K562 (cell line): ENCODE data around the gene MRAS. TPM values are rescaled to one million over a fixed set of nuclear protein-coding genes. Genes with fewer than 3 reads are reported as not detected.

Experiments used
- ATAC-seq: fragments of 200-7000 bp; cut with Tn5 transposase; 3 replicates; pipeline ENCODE4 v1.9.1; 2020; ENCODE audit warnings: moderate library complexity
- BruUV-seq: library from RNA; stranded (reverse); fragments of 400-500 nt; replicated peaks from 2 replicates; lab custom pipeline; 2021; lab: Mats Ljungman, UMichigan
- CTCF ChIA-PET: fragments of 300-600 bp; formaldehyde crosslinking; extraction: SDS; loops from one replicate; lab custom pipeline; 2021; ENCODE audit warnings: low intra/inter-chr PET ratio; lab: Yijun Ruan, JAX
- POLR2A ChIA-PET: fragments of 300-600, 350-650 bp; sonication (Branson Sonifier 250); formaldehyde crosslinking; extraction: SDS; loops from one replicate; lab custom pipeline; 2021; ENCODE audit warnings: antibody characterized with exemption, inconsistent platforms; lab: Yijun Ruan, JAX
- DNase-seq, 4 experiments: peaks; one replicate each; pipeline versions ENCODE4 v3.0.0 to v3.0.0-alpha.2; 2011 to 2018; ENCODE audit warnings: low spot score in 3 of 4, mixed read lengths in 3 of 4; ENCODE audit errors: extremely low read depth in 1 of 4
- FAIRE-seq: peaks from 2 replicates; lab custom pipeline; 2011; peaks lifted over from hg19 to GRCh38; lab: Jason Lieb, UNC
- H2AFZ ChIP-seq: 2 replicates; pipeline ENCODE4 v1.6.0; 2011; ENCODE audit warnings: low read depth, low read length, control low read depth, inconsistent platforms
- H3K27ac ChIP-seq: fragments of 200-600 bp; 3 replicates; pipeline ENCODE4 v1.8.0; 2011; ENCODE audit warnings: low read depth, mild to moderate bottlenecking, control low read depth, inconsistent platforms, low read length, moderate library complexity, mixed read lengths; ENCODE audit errors: extremely low read depth
- H3K27me3 ChIP-seq, 2 experiments: fragments of 300-600 bp in 1 of 2; 2 replicates in 1 of 2; 3 replicates in 1 of 2; pipeline versions ENCODE4 v1.6.0 to v1.8.0; 2011; ENCODE audit warnings: inconsistent platforms in 2 of 2, low read length in 2 of 2, mild to moderate bottlenecking in 1 of 2, mixed read lengths in 1 of 2, moderate library complexity in 1 of 2; ENCODE audit not compliant: control insufficient read depth in 2 of 2, insufficient read depth in 2 of 2
- H3K36me3 ChIP-seq: fragments of 300-600 bp; 3 replicates; pipeline ENCODE4 v1.8.0; 2011; ENCODE audit warnings: mild to moderate bottlenecking, low read length, inconsistent platforms; ENCODE audit not compliant: control insufficient read depth, insufficient read depth
- H3K4me1 ChIP-seq, 2 experiments: fragments of 200-600 bp in 1 of 2; replicated peaks in 1 of 2; 2 replicates in 1 of 2; 3 replicates in 1 of 2; pipeline versions ENCODE4 v1.5.1 to v1.8.0; 2011; ENCODE audit warnings: inconsistent platforms in 2 of 2, low read length in 2 of 2, mild to moderate bottlenecking in 1 of 2, mixed read lengths in 1 of 2, moderate library complexity in 1 of 2; ENCODE audit not compliant: control insufficient read depth in 2 of 2, insufficient read depth in 2 of 2
- H3K4me2 ChIP-seq: 2 replicates; pipeline ENCODE4 v1.6.1; 2011; ENCODE audit warnings: low read length, control low read depth, inconsistent platforms, mixed read lengths; ENCODE audit not compliant: insufficient read depth
- H3K4me3 ChIP-seq: fragments of 200-600 bp; sonication (generic), shearing (Covaris generic); 2 replicates; pipeline ENCODE4 v1.5.1; 2016; ENCODE audit warnings: control low read depth, inconsistent platforms
- H3K79me2 ChIP-seq: fragments of 200-600 bp; 3 replicates; pipeline ENCODE4 v1.8.0; 2011; ENCODE audit warnings: low read length, inconsistent platforms; ENCODE audit not compliant: control insufficient read depth, insufficient read depth
- H3K9ac ChIP-seq, 2 experiments: 2 replicates each; pipeline versions ENCODE4 v1.6.0 to v1.6.1; 2011; ENCODE audit warnings: low read depth in 2 of 2, low read length in 2 of 2, control low read depth in 1 of 2, inconsistent platforms in 1 of 2, mild to moderate bottlenecking in 1 of 2, mixed read lengths in 1 of 2; ENCODE audit not compliant: insufficient read depth in 1 of 2
- H3K9me1 ChIP-seq: one replicate; pipeline ENCODE4 v1.6.0; 2011; ENCODE audit warnings: inconsistent platforms, mild to moderate bottlenecking, low read length, moderate library complexity; ENCODE audit not compliant: control insufficient read depth, insufficient read depth
- H3K9me3 ChIP-seq: replicated peaks from 2 replicates; pipeline ENCODE4 v1.5.1; 2011; ENCODE audit warnings: low read depth, low read length, inconsistent platforms; ENCODE audit not compliant: control insufficient read depth, insufficient read depth
- H4K20me1 ChIP-seq: replicated peaks from 2 replicates; pipeline ENCODE4 v1.6.1; 2011; ENCODE audit warnings: low read length, inconsistent platforms, mixed read lengths; ENCODE audit not compliant: control insufficient read depth, insufficient read depth
- ARID1B ChIP-seq: fragments of 450-650 bp; IDR thresholded peaks from 2 replicates; pipeline ENCODE4 v1.6.1; 2016; ENCODE audit warnings: antibody characterized with exemption, mild to moderate bottlenecking, inconsistent platforms
- BRD9 ChIP-seq: fragments of 450-650 bp; IDR thresholded peaks from 2 replicates; pipeline ENCODE4 v1.6.1; 2018; ENCODE audit warnings: low read depth; ENCODE audit not compliant: partially characterized antibody
- CBX8 ChIP-seq: fragments of 200-600 bp; sonication (generic); IDR thresholded peaks from 2 replicates; pipeline ENCODE4 v1.6.1; 2012; ENCODE audit warnings: borderline replicate concordance, mixed run types, low read depth, mild to moderate bottlenecking, moderate library complexity, mixed read lengths, low read length, control low read depth, inconsistent platforms; ENCODE audit not compliant: poor library complexity, severe bottlenecking; ENCODE audit errors: extremely low read depth
- CHCHD3 ChIP-seq: fragments of 250-450 bp; sonication (Bioruptor Pico); IDR thresholded peaks from 2 replicates; pipeline ENCODE4 v2.1.2; 2022; ENCODE audit warnings: mild to moderate bottlenecking
- ELF2 ChIP-seq: fragments of 250-450 bp; sonication (Bioruptor Pico); IDR thresholded peaks from 2 replicates; pipeline ENCODE4 v1.5.0; 2021; ENCODE audit warnings: mild to moderate bottlenecking
- FOXJ3 ChIP-seq: sonication (generic); formaldehyde crosslinking; IDR thresholded peaks from 2 replicates; pipeline ENCODE4 v1.4.0; 2020; ENCODE audit warnings: mild to moderate bottlenecking, missing genetic modification reagents
- MAFG ChIP-seq: fragments of 450-650 bp; conservative IDR thresholded peaks from 2 replicates; pipeline ENCODE4 v1.6.1; 2016; ENCODE audit warnings: missing genetic modification characterization, missing compliant biosample characterization
- MTA3 ChIP-seq: fragments of 450-650 bp; formaldehyde crosslinking; IDR thresholded peaks from 2 replicates; pipeline ENCODE4 v1.6.1; 2017; ENCODE audit warnings: mild to moderate bottlenecking, borderline replicate concordance
- NFE2 ChIP-seq: IDR thresholded peaks from 2 replicates; pipeline ENCODE4 v1.6.1; 2014; ENCODE audit warnings: antibody characterized with exemption, low read depth
- RBM17 ChIP-seq: fragments of 200-400 bp; formaldehyde crosslinking; IDR thresholded peaks from 2 replicates; pipeline ENCODE4 v1.6.1; 2017; ENCODE audit warnings: low read depth, mild to moderate bottlenecking, low read length, borderline replicate concordance
- SMARCB1 ChIP-seq: IDR thresholded peaks from 2 replicates; pipeline ENCODE4 v1.6.1; 2011; ENCODE audit warnings: improper control_type of control experiment, low read depth; ENCODE audit not compliant: insufficient read length
- SMARCE1 ChIP-seq: fragments of 450-650 bp; IDR thresholded peaks from 2 replicates; pipeline ENCODE4 v1.7.1; 2016; ENCODE audit warnings: mild to moderate bottlenecking
- ZKSCAN3 ChIP-seq: fragments of 250-450 bp; sonication (Bioruptor Pico); IDR thresholded peaks from 2 replicates; pipeline ENCODE4 v1.4.0; 2020
- WGBS: fragments of 100-300 bp; shearing (Covaris generic); methylation state at CpG from one replicate; pipeline ENCODE4 v1.1.6; 2016; ENCODE audit warnings: low coverage, mixed read lengths; ENCODE audit not compliant: insufficient coverage; ENCODE audit errors: missing lambda C conversion rate; 5-methylcytosine and 5-hydroxymethylcytosine counted together
- in situ Hi-C: fragments of 300-500 bp; cut with MboI; formaldehyde crosslinking; loops from 4 replicates; pipeline ENCODE4 v1.15.0; 2018; ENCODE audit warnings: inconsistent platforms, mixed read lengths
- intact Hi-C: fragments of 100-400 bp; cut with micrococcal nuclease; formaldehyde crosslinking; loops from 2 replicates; pipeline ENCODE4 v1.14.2; 2022
- polyA plus RNA-seq, 8 experiments: library from polyadenylated mRNA; depleted of rRNA in 4 of 8; stranded (reverse) in 5 of 8; unstranded in 3 of 8; fragments of >200 nt; fragmentation: Nextera tagmentation in 2 of 8; fragmentation: Illumina TruSeq in 1 of 8; extraction: Ambion mirVana in 2 of 8; extraction: Trizol in 1 of 8; gene quantifications; 2 replicates each; pipeline versions ENCODE4 v1.2.1 to v1.2.3, GENCODE V29; 2011 to 2014; ENCODE audit warnings: inconsistent platforms in 1 of 8, missing spikeins in 1 of 8
- total RNA-seq, 7 experiments: library from RNA; depleted of rRNA in 6 of 7; stranded (reverse); fragments of >200 nt in 6 of 7; fragmentation: Illumina TruSeq in 2 of 7; extraction: Trizol in 2 of 7; gene quantifications; 2 replicates each; pipeline versions ENCODE4 v1.2.1 to v1.2.3, GENCODE V29; 2011 to 2021; ENCODE audit warnings: low replicate concordance in 1 of 7
- TF ChIP-seq, protein P1 (sequence below): fragments of 450-650 bp; IDR thresholded peaks from 2 replicates; pipeline ENCODE4 v1.6.1; 2017; ENCODE audit warnings: antibody characterized with exemption, mild to moderate bottlenecking
- TF ChIP-seq, protein P2 (sequence below): fragments of 450-650 bp; IDR thresholded peaks from 2 replicates; pipeline ENCODE4 v1.6.1; 2018; ENCODE audit warnings: mild to moderate bottlenecking, low read depth; ENCODE audit not compliant: partially characterized antibody
- TF ChIP-seq, protein P3 (sequence below), 3 experiments: IDR thresholded peaks in 2 of 3; conservative IDR thresholded peaks in 1 of 3; 2 replicates each; pipeline ENCODE4 v1.5.1; 2011 to 2012; ENCODE audit warnings: low read length in 3 of 3, mild to moderate bottlenecking in 3 of 3, control low read depth in 2 of 3, improper control_type of control experiment in 1 of 3, inconsistent platforms in 1 of 3, low read depth in 1 of 3, mixed read lengths in 1 of 3, moderate library complexity in 1 of 3; ENCODE audit not compliant: insufficient read depth in 2 of 3

Gene MRAS
- total and polyA plus RNA-seq, 9 of the 15 experiments (the other 6 are each of a cell fraction or from before 2014, with no cell fraction given) = 1.5 to 10.0 (median 5.0) TPM

DNA sequence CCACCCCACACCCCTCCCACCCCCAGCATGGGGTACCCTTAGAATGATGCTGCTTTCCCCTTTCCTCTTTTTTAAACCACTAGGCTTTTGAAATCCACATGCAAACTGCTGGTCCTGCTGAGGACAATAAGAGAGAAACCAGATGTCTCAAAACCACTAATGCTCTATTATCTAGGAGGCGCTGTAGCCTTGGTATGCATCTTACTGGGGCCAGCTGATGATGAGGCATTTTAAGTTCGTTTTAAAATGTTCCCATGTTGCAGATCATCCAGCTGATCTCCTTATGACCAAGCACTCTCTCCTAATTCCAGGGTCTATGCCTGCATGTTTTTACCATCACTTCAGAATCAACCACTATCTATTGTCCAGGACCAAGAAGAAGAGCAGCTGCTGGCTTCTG, 20.0 kb upstream of the MRAS start:
- intact Hi-C loops (loop anchor here (10.0 kb wide), 1 partner anchor 264 kb away; no protein-coding TSS in a partner anchor), in situ Hi-C loops (no loop called here)
- Histone ChIP-seq H3K79me2 (no peaks in the 10 kb centered on the region), H3K9me1 (no peaks in the 10 kb centered on the region), H3K9me3 (no peaks in the 10 kb centered on the region), H3K4me2 (peak overlapping the region; percentile 83; the same call in 1 of the 2 replicates), H3K27me3 (no peaks in the 10 kb centered on the region; a peak in 1 of 5 replicates), H3K36me3 (no peaks in the 10 kb centered on the region), H3K4me1 (peaks cover 10 to 11% of the 10 kb centered on the region in 2 experiments; a peak in 4 of 5 replicates), H4K20me1 (no peaks in the 10 kb centered on the region), H3K4me3 (no peak overlapping the region), H3K27ac (no peak overlapping the region), H2AFZ (no peak overlapping the region), H3K9ac (no peak overlapping the region)
- peak; percentile 13 to 27 (median 14) for DNase-seq
- peak; percentile 47 for ATAC-seq
- ChIA-PET CTCF (no interaction called here), POLR2A (interaction anchor here (1.0 to 1.2 kb wide), 3 partner anchors 13 to 33 kb away, joined by 3 read pairs; no protein-coding TSS in a partner anchor)
- 8% methylated on average over 2 of the region's 2 CpGs for WGBS
- BruUV-seq = no TSS peak
- FAIRE-seq = peak; percentile 48
- TF ChIP-seq CHCHD3 (CRISPR knock-in tag) (no peak), NFE2 (peak; percentile 62), ELF2 (CRISPR knock-in tag) (no peak), MTA3 (no peak), RBM17 (no peak), FOXJ3 (CRISPR knock-in tag) (no peak), ARID1B (no peak), BRD9 (no peak), SMARCE1 (no peak), SMARCB1 (no peak), ZKSCAN3 (no peak), CBX8 (no peak), MAFG (tag) (peak; percentile 35; the same call in 1 of the 2 replicates)
- TF ChIP-seq, protein P1, sequence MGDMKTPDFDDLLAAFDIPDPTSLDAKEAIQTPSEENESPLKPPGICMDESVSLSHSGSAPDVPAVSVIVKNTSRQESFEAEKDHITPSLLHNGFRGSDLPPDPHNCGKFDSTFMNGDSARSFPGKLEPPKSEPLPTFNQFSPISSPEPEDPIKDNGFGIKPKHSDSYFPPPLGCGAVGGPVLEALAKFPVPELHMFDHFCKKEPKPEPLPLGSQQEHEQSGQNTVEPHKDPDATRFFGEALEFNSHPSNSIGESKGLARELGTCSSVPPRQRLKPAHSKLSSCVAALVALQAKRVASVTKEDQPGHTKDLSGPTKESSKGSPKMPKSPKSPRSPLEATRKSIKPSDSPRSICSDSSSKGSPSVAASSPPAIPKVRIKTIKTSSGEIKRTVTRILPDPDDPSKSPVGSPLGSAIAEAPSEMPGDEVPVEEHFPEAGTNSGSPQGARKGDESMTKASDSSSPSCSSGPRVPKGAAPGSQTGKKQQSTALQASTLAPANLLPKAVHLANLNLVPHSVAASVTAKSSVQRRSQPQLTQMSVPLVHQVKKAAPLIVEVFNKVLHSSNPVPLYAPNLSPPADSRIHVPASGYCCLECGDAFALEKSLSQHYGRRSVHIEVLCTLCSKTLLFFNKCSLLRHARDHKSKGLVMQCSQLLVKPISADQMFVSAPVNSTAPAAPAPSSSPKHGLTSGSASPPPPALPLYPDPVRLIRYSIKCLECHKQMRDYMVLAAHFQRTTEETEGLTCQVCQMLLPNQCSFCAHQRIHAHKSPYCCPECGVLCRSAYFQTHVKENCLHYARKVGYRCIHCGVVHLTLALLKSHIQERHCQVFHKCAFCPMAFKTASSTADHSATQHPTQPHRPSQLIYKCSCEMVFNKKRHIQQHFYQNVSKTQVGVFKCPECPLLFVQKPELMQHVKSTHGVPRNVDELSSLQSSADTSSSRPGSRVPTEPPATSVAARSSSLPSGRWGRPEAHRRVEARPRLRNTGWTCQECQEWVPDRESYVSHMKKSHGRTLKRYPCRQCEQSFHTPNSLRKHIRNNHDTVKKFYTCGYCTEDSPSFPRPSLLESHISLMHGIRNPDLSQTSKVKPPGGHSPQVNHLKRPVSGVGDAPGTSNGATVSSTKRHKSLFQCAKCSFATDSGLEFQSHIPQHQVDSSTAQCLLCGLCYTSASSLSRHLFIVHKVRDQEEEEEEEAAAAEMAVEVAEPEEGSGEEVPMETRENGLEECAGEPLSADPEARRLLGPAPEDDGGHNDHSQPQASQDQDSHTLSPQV = no peak
- TF ChIP-seq, protein P2, sequence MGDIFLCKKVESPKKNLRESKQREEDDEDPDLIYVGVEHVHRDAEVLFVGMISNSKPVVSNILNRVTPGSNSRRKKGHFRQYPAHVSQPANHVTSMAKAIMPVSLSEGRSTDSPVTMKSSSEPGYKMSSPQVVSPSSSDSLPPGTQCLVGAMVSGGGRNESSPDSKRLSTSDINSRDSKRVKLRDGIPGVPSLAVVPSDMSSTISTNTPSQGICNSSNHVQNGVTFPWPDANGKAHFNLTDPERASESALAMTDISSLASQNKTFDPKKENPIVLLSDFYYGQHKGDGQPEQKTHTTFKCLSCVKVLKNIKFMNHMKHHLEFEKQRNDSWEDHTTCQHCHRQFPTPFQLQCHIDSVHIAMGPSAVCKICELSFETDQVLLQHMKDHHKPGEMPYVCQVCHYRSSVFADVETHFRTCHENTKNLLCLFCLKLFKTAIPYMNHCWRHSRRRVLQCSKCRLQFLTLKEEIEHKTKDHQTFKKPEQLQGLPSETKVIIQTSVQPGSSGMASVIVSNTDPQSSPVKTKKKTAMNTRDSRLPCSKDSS = no peak
- TF ChIP-seq, protein P3, sequence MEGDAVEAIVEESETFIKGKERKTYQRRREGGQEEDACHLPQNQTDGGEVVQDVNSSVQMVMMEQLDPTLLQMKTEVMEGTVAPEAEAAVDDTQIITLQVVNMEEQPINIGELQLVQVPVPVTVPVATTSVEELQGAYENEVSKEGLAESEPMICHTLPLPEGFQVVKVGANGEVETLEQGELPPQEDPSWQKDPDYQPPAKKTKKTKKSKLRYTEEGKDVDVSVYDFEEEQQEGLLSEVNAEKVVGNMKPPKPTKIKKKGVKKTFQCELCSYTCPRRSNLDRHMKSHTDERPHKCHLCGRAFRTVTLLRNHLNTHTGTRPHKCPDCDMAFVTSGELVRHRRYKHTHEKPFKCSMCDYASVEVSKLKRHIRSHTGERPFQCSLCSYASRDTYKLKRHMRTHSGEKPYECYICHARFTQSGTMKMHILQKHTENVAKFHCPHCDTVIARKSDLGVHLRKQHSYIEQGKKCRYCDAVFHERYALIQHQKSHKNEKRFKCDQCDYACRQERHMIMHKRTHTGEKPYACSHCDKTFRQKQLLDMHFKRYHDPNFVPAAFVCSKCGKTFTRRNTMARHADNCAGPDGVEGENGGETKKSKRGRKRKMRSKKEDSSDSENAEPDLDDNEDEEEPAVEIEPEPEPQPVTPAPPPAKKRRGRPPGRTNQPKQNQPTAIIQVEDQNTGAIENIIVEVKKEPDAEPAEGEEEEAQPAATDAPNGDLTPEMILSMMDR (IDR thresholded peaks at IDR 0.05 in 2 of 3, conservative IDR thresholded peaks at IDR 0.05 in 1 of 3; ENCODE audit: insufficient read depth in 2 of 3, low read depth in 1 of 3, low read length in 3 of 3) = peak; percentile 15 to 45 (median 37); a peak in 3 of 6 replicates
